Stimulated activated naive CD8-positive, alpha-beta T cell treated with anti-CD3 and anti-CD28 coated beads, Interleukin-15, amount 100 ng/mL, for 72 hours (primary cell): Measurements from ENCODE around the gene CER1.
A peak's percentile ranks its signal among the peaks of the same experiment; 100 is the strongest.

Source experiments
- ATAC-seq: fragments of 150-1000 bp; cut with Tn5 transposase; 2 replicates; pipeline ENCODE4 v1.10.0; 2021; ENCODE audit warnings: mild to moderate bottlenecking, moderate library complexity
- DNase-seq, 2 donors: peaks; one replicate each; pipeline ENCODE4 v3.0.0; 2021 to 2022
- H3K27ac Mint-ChIP-seq, 2 donors: one replicate each; pipeline ENCODE4 v1.8.0; 2022; ENCODE audit warnings: mild to moderate bottlenecking in 2 of 2, mixed read lengths in 2 of 2, moderate library complexity in 2 of 2
- H3K27me3 Mint-ChIP-seq: one replicate; pipeline ENCODE4 v1.8.0; 2022; ENCODE audit warnings: mixed read lengths
- H3K4me1 Mint-ChIP-seq: one replicate; pipeline ENCODE4 v1.8.0; 2022; ENCODE audit warnings: mild to moderate bottlenecking, mixed read lengths
- H3K4me3 Mint-ChIP-seq, 2 donors: one replicate each; pipeline ENCODE4 v1.8.0; 2022; ENCODE audit warnings: mild to moderate bottlenecking in 2 of 2, mixed read lengths in 2 of 2, moderate library complexity in 1 of 2
- H3K9me3 Mint-ChIP-seq, 2 donors: one replicate each; pipeline ENCODE4 v1.8.0; 2022; ENCODE audit warnings: mixed read lengths in 2 of 2

Gene CER1

GRCh38 chr9:14741369-14741768, 18.8 kb upstream of the CER1 start:
- peaks cover 7% of the 10 kb centered on the region for H3K27me3 Mint-ChIP-seq
- no peak for ATAC-seq
- DNase-seq, result no peak
- H3K4me1 Mint-ChIP-seq, result no peaks in the 10 kb centered on the region
- H3K27ac Mint-ChIP-seq, result no peak overlapping the region
- H3K9me3 Mint-ChIP-seq, result no peaks in the 10 kb centered on the region
- H3K4me3 Mint-ChIP-seq, result no peak overlapping the region

GRCh38 chr9:14733133-14733532, 10.6 kb upstream of the CER1 start:
- no peak for ATAC-seq
- no peaks in the 10 kb centered on the region for H3K4me1 Mint-ChIP-seq
- no peaks in the 10 kb centered on the region for H3K9me3 Mint-ChIP-seq
- H3K27me3 Mint-ChIP-seq, result peaks cover 26% of the 10 kb centered on the region
- no peak for DNase-seq
- no peak overlapping the region for H3K4me3 Mint-ChIP-seq
- no peak overlapping the region for H3K27ac Mint-ChIP-seq

GRCh38 chr9:14731294-14731981, 8.9 kb upstream of the CER1 start:
- Mint-ChIP-seq H3K4me3 (no peak overlapping the region), H3K4me1 (no peaks in the 10 kb centered on the region), H3K9me3 (no peaks in the 10 kb centered on the region), H3K27me3 (peaks cover 18% of the 10 kb centered on the region), H3K27ac (no peak overlapping the region)
- no peak for ATAC-seq
- no peak for DNase-seq

GRCh38 chr9:14730461-14730898, 7.9 kb upstream of the CER1 start:
- DNase-seq (no peak), ATAC-seq (no peak)
- Mint-ChIP-seq H3K4me3 (no peak overlapping the region), H3K27me3 (peaks cover 14% of the 10 kb centered on the region), H3K9me3 (no peaks in the 10 kb centered on the region), H3K27ac (no peak overlapping the region), H3K4me1 (no peaks in the 10 kb centered on the region)

GRCh38 chr9:14723301-14723700, 768 bp upstream of the CER1 start:
- no peak for ATAC-seq
- Mint-ChIP-seq H3K4me3 (no peak overlapping the region), H3K27ac (no peak overlapping the region), H3K27me3 (peaks cover 34% of the 10 kb centered on the region), H3K4me1 (no peaks in the 10 kb centered on the region), H3K9me3 (no peaks in the 10 kb centered on the region)
- DNase-seq, result no peak

- Mint-ChIP-seq H3K4me1 (no peaks in the 10 kb centered on the region), H3K9me3 (no peaks in the 10 kb centered on the region), H3K27ac (no peak overlapping the region), H3K4me3 (no peak overlapping the region), H3K27me3 (peaks cover 26% of the 10 kb centered on the region)
- ATAC-seq (no peak), DNase-seq (no peak)
These were observed 3.2 kb downstream of the CER1 start for GRCh38 chr9:14719231-14719923.

GRCh38 chr9:14715102-14715501, 7.4 kb downstream of the CER1 start:
- Mint-ChIP-seq H3K9me3 (peaks cover 4 to 5% of the 10 kb centered on the region in 2 donors), H3K4me1 (peaks cover 6% of the 10 kb centered on the region), H3K27me3 (peaks cover 42% of the 10 kb centered on the region), H3K27ac (no peak overlapping the region), H3K4me3 (no peak overlapping the region)
- DNase-seq (no peak), ATAC-seq (no peak)

GRCh38 chr9:14713187-14713767, 9.3 kb downstream of the CER1 start:
- no peak overlapping the region for H3K4me3 Mint-ChIP-seq
- H3K9me3 Mint-ChIP-seq, result peaks cover 5 to 16% of the 10 kb centered on the region in 2 donors

GRCh38 chr9:14710804-14711203, 11.7 kb downstream of the CER1 start:
- peak overlapping the region in 1 of 2 donors; percentile 37 for H3K27ac Mint-ChIP-seq
- DNase-seq, result no peak
- peaks cover 12 to 27% of the 10 kb centered on the region in 2 donors for H3K9me3 Mint-ChIP-seq
- no peak overlapping the region for H3K4me3 Mint-ChIP-seq
- peaks cover 6% of the 10 kb centered on the region for H3K4me1 Mint-ChIP-seq
- peak; percentile 57 for ATAC-seq
- peaks cover 58% of the 10 kb centered on the region for H3K27me3 Mint-ChIP-seq

More at GRCh38 chr9:14713187-14713767, 9.3 kb downstream of the CER1 start:
- H3K27me3 Mint-ChIP-seq, result peaks cover 45% of the 10 kb centered on the region
- ATAC-seq (no peak), DNase-seq (no peak)
- H3K4me1 Mint-ChIP-seq, result peaks cover 6% of the 10 kb centered on the region
- no peak overlapping the region for H3K27ac Mint-ChIP-seq

- H3K4me3 Mint-ChIP-seq, result no peak overlapping the region
- peaks cover 6% of the 10 kb centered on the region for H3K4me1 Mint-ChIP-seq
These were observed 15.9 kb downstream of the CER1 start for GRCh38 chr9:14706530-14707140.

GRCh38 chr9:14705079-14705478, 17.5 kb downstream of the CER1 start:
- Mint-ChIP-seq H3K4me1 (no peaks in the 10 kb centered on the region), H3K27ac (no peak overlapping the region), H3K4me3 (no peak overlapping the region), H3K27me3 (peaks cover 31% of the 10 kb centered on the region), H3K9me3 (peaks cover 19 to 38% of the 10 kb centered on the region in 2 donors)
- ATAC-seq (no peak), DNase-seq (no peak)

More at GRCh38 chr9:14706530-14707140, 15.9 kb downstream of the CER1 start:
- no peak overlapping the region for H3K27ac Mint-ChIP-seq
- DNase-seq (no peak), ATAC-seq (no peak)
- H3K27me3 Mint-ChIP-seq, result peaks cover 43% of the 10 kb centered on the region
- H3K9me3 Mint-ChIP-seq, result peaks cover 23 to 44% of the 10 kb centered on the region in 2 donors

- no peak for DNase-seq
- H3K4me1 Mint-ChIP-seq, result no peaks in the 10 kb centered on the region
- H3K9me3 Mint-ChIP-seq, result peaks cover 18 to 35% of the 10 kb centered on the region in 2 donors
- no peak overlapping the region for H3K27ac Mint-ChIP-seq
- no peak overlapping the region for H3K4me3 Mint-ChIP-seq
- H3K27me3 Mint-ChIP-seq, result peaks cover 26% of the 10 kb centered on the region
- no peak for ATAC-seq
These were observed 18.3 kb downstream of the CER1 start for GRCh38 chr9:14704281-14704680.

GRCh38 chr9:14702200-14702720, 20.3 kb downstream of the CER1 start:
- Mint-ChIP-seq H3K27me3 (peaks cover 14% of the 10 kb centered on the region), H3K4me3 (no peak overlapping the region), H3K27ac (no peak overlapping the region), H3K4me1 (no peaks in the 10 kb centered on the region), H3K9me3 (peaks cover 18 to 28% of the 10 kb centered on the region in 2 donors)
- DNase-seq (no peak), ATAC-seq (no peak)

GRCh38 chr9:14693251-14693861, 29.2 kb downstream of the CER1 start, which contains the start of gene ZDHHC21:
Gene ZDHHC21 (minus strand): TSS chr9:14693432. CDS start chr9:14674340, 19,092 bp downstream.
- Mint-ChIP-seq H3K9me3 (no peaks in the 10 kb centered on the region), H3K4me1 (peaks cover 17% of the 10 kb centered on the region), H3K4me3 (peak within 1 kb of the TSS; percentile 97 to 98), H3K27me3 (peaks cover 16% of the 10 kb centered on the region), H3K27ac (peak within 1 kb of the TSS; percentile 98 to 100)
- ATAC-seq, result peak; percentile 90
- DNase-seq, result peak; percentile 64 to 72
